ENCODE data around the gene KLK11. TPM values are rescaled to one million over a fixed set of nuclear protein-coding genes. Genes with fewer than 3 reads are reported as not detected.

KLK11 gene
- total RNA-seq, 1 donor from 2014 or later = not detected

- no peak for DNase-seq (ENCODE audit: low read depth in 2 of 2)
Observed at GRCh38 chr19:51029718-51030117, 3.3 kb upstream of the KLK11 start.

- no peak for DNase-seq (ENCODE audit: low read depth in 2 of 2)
Observed at GRCh38 chr19:51027873-51028272, 1.5 kb upstream of the KLK11 start.

GRCh38 chr19:51027126-51027806 lies 850 bp upstream of the KLK11 start:
- DNase-seq (ENCODE audit: low read depth in 2 of 2) = no peak

- DNase-seq (ENCODE audit: low read depth in 2 of 2) = no peak
Observed at GRCh38 chr19:51025809-51026553, 435 bp downstream of the KLK11 start.

- no peak for DNase-seq (ENCODE audit: low read depth in 2 of 2)
Observed at GRCh38 chr19:51025401-51025800, 1.0 kb downstream of the KLK11 start.

- DNase-seq (ENCODE audit: low read depth in 2 of 2) = no peak
Observed at GRCh38 chr19:51024924-51025323, 1.5 kb downstream of the KLK11 start.

- DNase-seq (ENCODE audit: low read depth in 2 of 2) = no peak
Observed at GRCh38 chr19:51023946-51024345, 2.5 kb downstream of the KLK11 start.

GRCh38 chr19:51022526-51022925 lies 3.9 kb downstream of the KLK11 start:
- no peak for DNase-seq (ENCODE audit: low read depth in 2 of 2)

- peak; percentile 60 to 63 for DNase-seq (ENCODE audit: low read depth in 2 of 2)
Observed at GRCh38 chr19:51020988-51021651, 5.3 kb downstream of the KLK11 start.

GRCh38 chr19:51019544-51019925 lies 6.9 kb downstream of the KLK11 start, which contains the start of gene KLK10:
Gene KLK10, minus strand, starts transcription at chr19:51019709. Its CDS starts 579 bp downstream, at chr19:51019130.
- DNase-seq (ENCODE audit: low read depth in 2 of 2) = no peak

- no peak for DNase-seq (ENCODE audit: low read depth in 2 of 2)
Observed at GRCh38 chr19:51018745-51019543, 7.5 kb downstream of the KLK11 start.

- peak; percentile 38 to 48 for DNase-seq (ENCODE audit: low read depth in 2 of 2)
Observed at GRCh38 chr19:51016798-51017683, 9.4 kb downstream of the KLK11 start.

- no peak for DNase-seq (ENCODE audit: low read depth in 2 of 2)
Observed at GRCh38 chr19:51015691-51016267, 10.6 kb downstream of the KLK11 start.

GRCh38 chr19:51014242-51014641 lies 12.2 kb downstream of the KLK11 start:
- no peak for DNase-seq (ENCODE audit: low read depth in 2 of 2)

GRCh38 chr19:51012661-51013190 lies 13.7 kb downstream of the KLK11 start:
- no peak for DNase-seq (ENCODE audit: low read depth in 2 of 2)

GRCh38 chr19:51010066-51010795 lies 16.2 kb downstream of the KLK11 start:
- no peak for DNase-seq (ENCODE audit: low read depth in 2 of 2)

GRCh38 chr19:51009061-51009891 lies 17.1 kb downstream of the KLK11 start:
- no peak for DNase-seq (ENCODE audit: low read depth in 2 of 2)

GRCh38 chr19:51007488-51007887 lies 18.9 kb downstream of the KLK11 start:
- no peak for DNase-seq (ENCODE audit: low read depth in 2 of 2)

Data from lung microvascular endothelial cell (primary cell).